Measurements from ENCODE around the gene LIF.
"Not testable (repeated sequence)": the region's sequence is repeated elsewhere in the genome, so short reads cannot be mapped to it uniquely, and the experiment has no call there.

LIF gene

DNA sequence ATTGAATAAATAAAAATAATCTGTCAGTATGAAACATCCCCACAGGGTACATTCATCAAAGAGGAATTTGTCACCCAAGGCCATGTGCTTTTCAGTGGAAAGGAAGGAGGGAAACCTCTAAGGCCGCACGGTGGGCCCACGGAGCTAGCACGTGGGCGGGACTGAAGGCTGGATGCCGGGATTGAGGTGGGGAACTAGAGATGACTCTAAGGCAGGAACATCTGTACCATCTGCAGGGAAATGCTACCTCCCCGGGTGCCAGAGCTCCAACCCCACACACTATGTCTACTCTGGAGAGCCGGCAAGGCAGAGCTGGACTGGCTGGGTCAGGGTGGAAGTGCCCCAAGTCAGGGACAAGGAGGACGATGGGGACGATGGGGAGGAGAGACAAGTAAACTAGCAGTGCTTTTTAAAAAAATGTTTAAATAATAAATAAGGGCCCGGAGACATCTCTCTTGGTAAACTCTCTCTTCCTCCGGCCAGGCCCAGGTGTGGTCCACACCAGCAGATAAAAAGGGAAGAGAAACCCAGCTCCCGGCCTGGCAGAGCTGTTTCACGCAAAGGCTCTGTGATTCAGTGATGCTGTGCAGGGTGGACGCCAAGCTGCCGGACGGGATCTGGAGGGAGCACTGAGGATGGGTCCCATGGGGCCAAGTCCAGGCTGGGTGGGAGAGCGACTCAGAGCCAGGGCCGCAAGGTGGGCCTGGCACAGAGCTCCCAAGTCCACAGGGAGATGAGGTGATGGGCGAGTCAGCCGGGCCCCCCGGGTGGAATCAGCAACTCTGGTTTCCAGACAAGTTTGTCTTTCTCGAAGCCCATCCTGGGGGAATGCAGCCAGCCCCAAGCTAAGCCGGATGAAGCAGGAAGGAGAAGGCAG is 5.8 kb downstream of the LIF start:
- peak; percentile 51 for DNase-seq

DNA sequence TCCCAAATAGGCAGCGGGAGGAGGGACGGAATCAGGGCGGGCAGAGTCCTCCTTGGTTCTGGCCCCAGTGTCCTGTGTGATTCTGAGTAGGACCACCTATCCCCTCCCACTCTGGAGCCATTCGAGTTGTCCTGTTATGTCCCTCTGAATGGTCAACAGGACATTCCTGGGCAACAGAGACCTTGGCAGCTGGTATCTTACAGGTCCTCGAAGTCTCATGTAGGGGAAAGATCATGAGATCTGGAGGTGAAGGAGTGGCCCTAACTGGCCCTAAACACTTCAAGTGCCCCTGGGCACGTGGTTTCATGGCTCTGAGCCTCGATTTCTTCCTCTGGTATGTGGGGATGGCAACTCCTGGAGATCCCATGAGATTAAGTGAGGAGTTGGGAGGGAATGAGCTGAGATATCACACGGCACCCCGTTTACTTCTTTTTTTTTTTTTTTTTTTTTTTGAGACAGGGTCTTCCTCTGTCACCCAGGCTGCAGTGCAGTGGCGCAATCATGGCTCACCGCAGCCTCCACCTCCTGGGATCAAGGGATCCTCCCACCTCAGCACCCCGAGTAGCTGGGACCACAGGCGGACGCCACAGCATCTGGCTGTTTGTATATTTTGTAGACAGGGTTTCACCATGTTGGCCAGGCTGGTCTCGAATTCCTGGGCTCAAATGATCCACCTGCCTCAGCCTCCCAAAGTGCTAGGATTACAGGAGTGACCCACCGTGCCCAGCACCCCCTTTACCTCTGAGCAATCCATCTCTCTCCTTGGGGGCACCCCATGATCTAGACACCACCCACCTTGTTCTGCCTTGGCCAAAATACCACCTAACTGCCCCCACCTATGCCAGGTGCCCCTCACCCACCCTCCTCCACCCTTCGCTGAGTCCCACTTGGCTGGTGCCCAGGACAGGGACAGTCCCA is 6.8 kb downstream of the LIF start:
- peak; percentile 55 for DNase-seq

DNA sequence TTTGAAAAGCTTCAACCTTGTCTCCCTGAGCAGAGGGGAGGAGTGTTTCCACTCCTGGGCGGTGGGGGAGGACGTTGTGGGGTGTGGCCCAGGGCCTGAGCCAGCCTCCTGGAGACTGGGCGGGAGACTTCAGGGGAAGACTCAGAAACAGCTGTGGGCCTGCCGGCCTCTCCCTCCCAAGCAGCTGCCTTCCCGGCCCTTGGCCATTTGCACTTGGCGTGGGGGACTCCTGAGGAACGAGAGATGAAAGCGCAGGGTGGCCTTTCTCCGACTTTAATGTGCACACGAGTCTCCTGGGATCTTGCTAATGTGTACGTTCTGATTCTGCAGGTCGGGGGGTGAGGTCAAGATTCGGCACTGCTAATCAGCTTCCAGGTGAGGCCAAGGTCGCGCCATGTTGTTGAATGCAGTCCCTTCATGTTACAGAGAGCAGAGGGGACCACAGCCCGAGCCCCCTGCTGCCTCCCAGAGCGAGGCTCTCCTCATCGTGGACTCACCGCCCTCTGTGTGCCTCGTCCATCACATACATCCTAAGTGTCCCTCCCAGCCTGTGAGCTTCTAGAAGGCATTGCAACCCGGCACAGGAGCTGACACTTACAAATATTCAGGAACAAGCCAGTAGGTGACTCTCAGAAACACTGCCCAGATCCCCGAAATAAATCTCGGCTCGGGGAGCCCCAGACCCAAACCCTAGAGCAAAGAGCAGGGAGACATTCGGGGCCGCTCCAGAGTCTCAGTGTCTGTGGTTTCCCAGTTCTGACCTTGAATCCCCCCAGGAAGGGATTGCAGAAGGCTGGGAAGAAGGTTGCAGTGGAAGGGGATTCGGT is 7.7 kb downstream of the LIF start:
- DNase-seq, result peak; percentile 43

DNA sequence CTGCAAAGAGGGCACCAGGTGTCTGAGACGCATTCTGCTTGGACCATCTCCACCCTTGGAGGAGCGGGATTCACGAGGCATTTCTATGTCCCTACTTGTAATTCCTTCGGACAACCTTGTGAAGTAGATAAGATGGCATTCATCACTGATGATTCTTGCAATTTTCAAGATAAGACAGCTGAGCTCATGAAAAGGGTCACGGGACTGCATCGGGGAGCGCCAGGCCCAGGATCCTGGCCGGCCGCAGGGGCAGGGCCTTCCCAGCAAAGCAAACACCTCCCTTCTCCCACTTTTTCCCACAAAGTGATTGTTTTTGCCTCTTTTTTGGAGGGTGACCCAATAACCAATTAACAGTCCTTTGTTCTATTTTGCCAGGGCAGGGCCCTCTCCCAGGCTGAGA is 8.4 kb downstream of the LIF start:
- no peak for DNase-seq

DNA sequence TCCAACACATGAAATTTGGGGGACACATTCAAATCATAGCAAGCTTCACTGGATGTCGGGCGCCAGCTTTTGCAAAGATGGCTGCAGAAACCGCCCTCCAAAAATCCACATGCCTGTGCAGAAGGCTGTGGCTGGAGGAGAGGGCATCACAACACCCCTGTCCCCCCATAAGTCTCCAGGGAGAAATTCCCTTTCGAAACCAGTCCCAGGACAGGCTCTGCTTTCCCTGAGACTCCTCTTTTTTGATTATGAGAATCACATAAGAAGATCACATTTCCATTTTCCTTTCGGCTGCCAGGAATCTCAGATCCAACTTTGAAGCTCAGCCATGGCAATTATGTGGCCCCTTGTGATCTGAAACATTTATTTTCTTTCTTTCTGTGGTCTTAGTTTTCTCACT is 9.7 kb downstream of the LIF start:
- no peak for DNase-seq

DNA sequence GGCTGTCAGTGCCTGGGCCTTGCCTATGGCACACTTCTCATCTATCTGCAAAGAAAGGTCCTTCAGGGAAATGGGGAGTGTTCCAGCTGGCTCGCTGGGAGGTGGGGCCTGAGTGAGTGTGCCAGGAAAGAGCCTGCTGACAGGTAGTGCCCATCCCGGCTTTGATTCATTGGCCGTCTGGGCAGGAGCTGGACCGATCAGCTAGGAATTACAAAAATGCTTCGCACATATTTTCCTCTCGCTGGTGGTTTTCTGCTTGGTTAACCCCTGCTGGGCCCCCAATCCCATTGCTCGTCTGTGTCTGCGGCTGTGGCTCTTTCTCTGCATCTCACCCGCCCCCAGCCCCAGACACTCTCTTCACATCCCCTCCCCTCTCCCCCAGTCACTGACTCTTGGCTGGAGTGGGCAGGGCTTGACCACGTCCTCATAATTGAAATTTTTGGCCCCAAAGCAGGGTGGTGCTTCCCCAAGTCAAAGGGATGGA is 10.8 kb downstream of the LIF start:
- DNase-seq, result no peak

DNA sequence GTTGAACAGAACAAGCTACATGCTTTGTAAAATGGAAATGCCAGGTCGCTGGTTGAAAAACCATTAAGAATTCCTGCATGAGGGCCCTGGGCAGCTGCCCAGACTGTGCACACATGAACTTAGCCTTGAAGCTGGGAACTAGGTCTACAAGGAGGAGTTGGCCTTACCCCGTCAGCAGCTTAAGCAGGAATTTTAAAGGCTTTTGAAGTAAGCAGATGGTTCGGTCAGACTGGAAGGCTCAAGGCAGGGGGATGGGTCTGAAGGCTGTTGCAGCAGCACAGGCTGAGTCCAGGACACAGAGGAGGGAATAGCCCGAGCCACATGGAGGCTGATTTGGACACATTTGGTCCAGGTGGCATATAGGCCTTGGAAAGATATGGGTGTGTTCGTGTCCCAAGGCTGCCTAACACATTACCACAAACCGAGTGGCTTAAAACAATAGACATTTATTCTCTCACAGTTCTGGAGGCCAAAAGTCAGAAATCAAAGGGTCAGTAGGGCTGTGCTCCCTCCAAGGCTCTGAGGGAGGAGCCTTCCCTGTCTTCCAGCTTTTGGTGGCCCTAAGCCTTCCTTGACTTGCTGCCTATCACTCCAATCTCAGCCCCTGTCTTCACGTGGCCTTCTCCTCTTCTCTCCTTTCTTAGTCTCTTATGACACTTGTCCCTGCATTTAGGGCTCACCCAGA is 11.6 kb downstream of the LIF start:
- DNase-seq, result no peak

DNA sequence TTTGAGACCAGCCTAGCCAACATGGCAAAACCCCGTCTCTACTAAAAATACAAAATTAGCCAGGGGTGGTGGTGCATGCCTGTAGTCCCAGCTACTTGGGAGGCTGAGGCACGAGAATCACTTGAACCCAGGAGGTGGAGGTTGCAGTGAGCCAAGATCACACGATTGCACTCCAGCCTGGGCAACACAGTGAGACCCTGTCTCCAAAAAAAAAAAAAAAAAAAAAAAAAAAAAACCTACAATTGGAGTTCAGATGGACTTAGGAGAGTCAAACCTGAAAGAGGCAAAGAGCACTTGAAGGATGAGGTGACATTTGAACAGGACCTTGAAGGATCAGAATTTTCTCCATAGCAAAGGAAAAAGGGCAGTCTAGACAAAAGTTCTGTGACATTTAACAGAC is 12.2 kb downstream of the LIF start:
- not testable (repeated sequence) for DNase-seq

DNA sequence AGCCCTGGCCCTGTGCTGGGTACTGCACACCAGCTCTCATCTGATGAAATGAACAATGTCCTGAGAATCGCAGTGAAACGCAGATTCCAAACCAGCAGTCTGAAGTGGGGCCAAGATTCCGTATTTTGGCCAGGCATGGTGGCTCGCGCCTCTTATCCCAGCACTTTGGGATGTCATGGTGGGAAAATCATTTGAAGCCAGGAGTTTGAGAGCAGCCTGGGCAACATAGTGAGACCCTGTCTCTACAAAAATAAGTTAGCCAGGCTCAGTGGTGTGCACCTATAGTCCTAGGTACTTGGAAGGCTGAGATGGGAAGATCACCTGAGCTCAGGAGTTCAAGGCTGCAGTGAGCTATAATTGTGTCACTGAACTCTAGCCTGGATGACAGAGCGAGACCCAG is 13.0 kb downstream of the LIF start:
- no peak for DNase-seq

DNA sequence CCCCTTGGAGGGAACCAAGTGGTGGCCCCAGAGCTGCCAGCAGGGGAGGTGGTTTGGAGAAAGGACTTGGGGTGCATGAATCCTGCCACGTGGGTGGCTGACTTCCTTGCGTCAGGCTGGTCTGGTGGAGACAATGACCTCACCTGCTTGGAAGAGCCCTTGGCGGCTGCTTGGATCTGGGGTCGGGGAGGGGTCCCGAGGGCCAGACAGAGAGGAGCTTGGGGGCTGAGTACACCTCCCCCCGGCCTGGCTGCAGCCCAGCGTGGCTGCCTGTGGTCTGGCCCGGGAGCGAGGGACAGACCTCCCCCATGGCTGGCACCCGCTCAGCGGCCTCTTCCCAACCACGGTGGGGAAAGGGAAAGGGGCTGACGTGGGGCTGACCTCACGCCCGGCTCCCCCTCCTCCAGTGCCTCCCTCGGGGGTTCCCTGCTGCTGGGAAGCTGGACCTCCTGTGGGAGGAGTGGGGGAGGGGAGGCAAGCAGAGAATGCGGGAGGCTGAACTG is 13.8 kb downstream of the LIF start:
- no peak for DNase-seq

DNA sequence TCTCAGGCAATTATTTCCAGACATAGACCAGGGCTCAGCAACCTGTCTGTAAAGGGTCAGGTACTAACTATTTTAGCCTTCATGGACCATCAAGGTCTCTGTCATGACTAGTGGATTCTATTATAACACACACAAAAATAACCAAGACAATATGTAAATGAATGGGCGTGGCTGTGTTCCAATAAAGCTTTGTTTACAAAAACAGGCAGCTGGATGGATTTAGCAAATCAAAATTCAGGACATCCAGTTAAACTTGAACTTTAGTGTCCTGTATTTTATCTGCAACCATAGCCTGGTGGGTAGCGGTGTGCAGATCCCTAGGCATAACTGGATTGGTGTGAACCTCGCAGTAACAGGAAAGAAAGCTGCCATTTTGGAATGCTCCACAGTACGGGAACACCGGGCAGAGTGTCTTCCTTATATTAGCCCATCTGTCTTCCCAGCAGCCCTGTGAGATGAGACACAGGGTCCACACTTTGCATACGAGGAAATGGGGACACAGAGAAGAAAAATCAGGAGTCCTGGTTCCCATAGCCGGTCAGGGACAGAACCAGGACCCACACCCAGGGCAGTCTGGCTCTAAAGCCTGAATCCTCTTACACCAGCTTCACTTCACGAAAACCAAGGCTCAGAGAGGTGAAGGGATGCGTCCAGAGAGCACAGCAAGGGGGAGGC is 15.6 kb downstream of the LIF start:
- DNase-seq, result no peak

DNA sequence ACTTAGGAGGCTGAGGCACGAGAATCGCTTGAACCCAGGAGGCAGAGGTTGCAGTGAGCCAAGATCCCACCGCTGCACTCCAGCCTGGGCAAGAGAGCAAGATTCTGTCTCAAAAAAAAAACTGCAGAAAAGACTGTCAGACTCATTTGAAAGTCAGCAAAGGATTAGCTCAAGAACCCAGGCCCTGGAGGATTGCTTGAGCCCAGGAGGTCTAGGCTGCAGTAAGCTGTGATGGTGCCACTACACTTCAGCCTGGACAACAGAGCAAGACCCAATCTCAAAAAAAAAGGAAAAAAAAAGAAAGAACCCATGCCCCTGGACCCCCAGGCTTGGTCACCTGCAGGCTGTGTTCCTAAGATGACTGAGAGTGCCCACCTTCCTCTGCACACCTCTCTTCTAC is 16.2 kb downstream of the LIF start:
- DNase-seq, result no peak

DNA sequence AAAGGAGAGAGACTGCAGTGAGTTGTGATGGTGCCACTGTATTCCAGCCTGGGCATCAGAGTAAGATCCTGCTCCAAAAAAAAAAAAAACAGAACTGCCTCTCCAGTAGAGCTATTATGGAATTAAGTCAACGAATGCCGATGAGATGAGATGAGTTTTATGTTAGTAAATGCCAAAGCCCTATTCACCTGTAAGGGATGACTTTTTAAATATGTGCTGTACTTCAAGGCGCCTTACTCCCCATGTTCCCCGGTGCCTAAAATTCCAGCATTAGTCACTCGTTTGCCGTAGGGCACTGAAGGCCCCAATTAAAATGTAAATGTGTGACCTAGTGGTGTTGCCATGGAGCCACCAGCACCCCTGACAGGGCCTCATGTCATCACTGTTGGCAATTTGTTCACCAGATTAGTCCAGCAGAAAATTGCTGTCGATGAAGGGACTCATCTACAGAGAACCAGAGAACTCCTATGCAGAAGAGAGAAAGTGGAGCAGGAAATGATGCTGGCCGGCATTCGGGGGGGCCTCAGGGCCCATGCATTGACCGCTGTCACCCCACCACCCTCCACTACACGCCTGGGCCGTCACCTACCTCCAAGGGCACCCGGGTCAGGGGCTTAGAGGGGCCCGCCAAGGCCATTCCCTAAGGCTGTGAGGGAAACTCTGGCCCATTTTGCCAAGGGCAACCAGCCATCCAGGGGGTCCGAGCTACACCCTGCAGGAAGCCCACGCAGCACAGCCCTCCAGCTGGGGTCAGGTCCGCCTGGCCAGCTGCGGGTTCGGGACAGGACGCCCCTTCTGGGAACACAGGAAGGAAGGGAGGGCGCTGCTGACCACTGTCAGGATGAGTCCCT is 17.8 kb downstream of the LIF start:
- DNase-seq, result no peak

DNA sequence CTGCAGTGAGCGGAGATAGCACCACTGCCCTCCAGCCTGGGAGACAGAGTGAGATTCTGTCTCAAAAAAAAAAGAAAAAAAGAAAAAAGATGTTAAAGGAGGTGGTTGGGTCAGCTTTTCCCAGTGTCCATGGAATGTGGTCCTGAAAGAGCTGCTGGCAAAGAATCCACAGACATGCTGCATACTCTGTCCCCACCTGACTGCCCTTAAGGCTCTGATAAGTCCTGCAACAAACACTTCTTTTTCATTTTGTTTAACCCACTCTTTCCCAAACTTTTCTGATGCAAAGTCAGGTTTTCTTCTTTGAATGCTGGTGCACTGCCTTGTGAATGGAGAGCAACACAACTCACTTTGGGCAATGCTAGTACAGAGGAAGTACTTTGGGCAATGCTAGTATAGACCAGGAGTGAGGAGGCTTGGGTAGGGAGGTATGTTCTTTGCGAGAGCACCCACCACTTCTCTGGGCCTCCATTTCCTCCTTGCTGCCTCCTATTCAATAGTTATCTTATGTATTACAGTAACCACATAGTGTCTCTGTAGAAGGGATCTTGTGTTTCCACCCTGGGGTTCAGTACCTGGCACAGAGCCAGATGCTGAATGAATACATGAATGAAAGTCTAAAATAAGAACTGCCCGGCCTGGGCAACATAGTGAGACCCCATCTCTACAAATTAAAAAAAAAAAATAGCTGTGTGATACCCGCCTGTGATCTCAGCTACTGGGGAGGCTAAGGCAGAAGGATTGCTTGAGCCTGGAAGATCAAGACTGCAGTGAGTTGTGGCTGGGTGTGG is 18.9 kb downstream of the LIF start:
- DNase-seq, result no peak

DNA sequence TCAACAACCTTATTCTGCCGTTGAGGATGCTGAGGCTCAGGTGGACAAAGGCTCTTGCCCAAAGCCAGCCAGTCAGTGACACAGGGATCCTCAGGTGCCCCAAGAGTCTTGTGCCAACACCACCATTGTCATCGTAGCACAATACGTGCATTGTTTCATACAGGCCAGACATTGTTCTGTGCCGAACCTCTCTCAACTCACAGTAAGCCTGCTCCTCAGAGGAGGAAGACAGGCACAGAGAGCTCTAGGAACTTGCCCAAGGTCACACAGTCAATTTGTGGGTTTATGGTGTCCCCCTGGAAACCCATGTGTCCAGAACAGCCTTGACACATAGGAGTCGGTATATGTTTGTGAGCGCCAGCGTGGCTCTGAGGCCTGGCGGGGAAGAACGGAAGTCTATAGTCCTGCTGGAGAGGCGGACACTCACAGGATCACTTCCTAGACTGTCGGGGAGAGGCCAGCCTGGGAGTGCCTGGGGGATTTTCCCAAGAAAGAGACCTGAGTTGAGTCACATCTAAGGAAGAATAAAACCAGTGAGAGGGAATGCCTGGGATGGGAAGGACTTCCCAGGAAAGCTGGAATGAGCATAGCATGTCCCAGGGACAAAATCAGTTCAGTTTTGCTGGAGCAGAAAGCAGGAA is 20.2 kb downstream of the LIF start:
- DNase-seq, result no peak

DNA sequence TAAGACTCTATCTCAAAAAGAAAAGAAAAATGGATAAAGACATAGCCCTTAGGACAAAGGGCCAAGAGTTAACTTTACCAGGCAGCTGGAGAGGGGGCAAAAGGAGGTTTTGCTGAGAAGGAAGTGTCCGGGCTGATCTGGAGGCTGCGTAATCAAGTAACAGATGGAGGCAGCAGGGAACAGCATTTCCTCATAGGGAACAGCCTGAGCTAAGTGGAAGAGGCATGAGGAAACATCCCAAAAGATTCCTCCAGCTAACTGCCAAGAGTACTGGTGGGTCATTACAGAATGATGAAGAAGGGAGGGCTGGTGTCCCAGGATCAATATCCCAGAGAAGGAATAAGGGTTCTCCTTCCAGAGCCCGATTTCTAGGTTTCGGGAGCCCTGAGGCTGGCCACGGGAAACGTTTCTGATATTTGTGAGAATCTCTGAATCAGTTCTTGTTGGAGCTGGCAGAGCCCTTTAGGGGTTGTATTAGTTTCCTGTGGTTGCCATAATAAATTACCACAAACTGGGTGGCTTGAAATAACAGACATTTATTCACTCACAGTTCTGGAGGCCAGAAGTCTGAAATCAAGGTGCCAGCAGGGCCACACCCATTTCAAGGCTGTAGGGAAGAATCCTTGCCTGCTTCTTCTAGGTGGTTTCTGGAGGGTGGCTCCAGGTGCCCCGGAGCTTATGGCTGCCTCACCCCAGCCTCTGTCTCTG is 21.2 kb downstream of the LIF start:
- DNase-seq, result no peak

DNA sequence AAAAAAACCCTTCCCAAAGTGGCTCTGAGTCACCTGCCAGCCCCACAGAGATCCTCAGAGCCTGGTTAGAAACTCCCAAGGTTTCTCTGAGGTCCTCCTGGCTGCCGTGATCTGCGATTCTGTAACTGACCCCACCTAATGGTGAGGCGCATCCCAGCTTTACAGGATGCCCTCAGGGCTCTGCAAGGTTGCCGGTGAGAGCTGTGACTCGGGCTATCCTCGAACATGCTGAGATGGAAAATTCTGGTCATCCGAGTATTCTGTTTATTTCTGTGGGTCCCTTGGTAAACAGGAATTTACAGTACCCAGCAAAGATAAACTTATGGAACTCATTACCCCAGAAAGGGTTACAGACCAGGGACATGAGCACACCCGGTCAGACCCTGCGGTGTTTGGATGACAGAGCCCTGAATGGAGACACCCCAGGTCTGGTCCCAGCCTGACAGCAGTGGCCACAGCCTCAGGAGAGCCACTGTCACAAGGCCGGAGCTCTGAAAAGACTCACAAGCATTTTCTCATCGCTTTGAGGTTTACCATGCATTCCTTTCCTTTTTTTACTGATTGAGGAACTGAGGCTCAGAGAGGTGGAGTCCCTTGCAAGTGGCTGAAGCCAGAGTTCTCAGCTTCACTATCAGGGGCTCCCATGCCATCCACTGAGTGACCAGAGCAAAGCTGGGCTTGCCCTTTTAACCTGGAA is 22.2 kb downstream of the LIF start:
- no peak for DNase-seq

DNA sequence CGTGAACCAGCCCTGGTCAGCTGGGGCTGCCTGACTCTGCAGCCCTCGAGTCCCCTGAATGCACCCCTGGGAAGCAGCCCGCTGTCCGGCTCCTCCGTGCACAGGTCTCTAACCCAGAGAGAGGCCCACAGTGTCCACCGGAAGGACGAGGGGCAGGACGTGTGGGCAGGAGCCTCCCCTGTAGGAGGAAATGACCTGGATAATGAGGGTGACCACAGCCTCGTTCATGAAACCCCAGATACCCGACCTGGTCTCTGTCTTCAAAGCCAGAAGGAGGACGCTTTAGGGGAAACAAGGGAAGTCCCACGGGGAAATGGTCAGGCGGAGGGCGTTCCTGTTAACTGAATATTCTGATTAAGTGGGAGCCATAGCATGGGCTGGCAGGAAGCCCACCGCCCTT is 23.3 kb downstream of the LIF start:
- DNase-seq, result no peak
